ENCODE data around the gene CHGA.

CHGA gene

DNA sequence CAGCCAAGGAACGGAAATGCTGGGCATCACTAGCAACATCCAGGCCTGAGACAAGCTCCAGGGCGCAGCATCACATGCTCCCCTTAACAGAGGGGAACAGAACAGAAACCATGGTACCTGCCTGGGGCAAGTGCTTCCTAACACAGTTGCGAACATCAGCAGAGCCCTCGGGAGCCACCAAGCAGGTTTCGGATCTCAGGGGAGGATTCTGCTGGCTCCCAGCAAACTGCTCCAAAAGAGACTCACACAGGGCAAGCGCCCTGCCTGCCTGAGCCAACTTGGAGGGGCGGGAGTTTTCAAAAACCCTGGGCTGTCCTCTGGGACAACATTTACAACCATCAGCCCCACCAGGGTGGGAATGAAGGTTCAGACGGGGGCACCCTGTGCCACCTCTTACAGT, 19.6 kb downstream of the CHGA start:
- H3K4me1 ChIP-seq, result peaks cover 8% of the 10 kb centered on the region
- no peaks in the 10 kb centered on the region for H3K27me3 ChIP-seq (ENCODE audit: control insufficient read depth, insufficient read depth, low read length)
- peaks cover 5% of the 10 kb centered on the region for H3K79me2 ChIP-seq
- TF ChIP-seq, protein P1, sequence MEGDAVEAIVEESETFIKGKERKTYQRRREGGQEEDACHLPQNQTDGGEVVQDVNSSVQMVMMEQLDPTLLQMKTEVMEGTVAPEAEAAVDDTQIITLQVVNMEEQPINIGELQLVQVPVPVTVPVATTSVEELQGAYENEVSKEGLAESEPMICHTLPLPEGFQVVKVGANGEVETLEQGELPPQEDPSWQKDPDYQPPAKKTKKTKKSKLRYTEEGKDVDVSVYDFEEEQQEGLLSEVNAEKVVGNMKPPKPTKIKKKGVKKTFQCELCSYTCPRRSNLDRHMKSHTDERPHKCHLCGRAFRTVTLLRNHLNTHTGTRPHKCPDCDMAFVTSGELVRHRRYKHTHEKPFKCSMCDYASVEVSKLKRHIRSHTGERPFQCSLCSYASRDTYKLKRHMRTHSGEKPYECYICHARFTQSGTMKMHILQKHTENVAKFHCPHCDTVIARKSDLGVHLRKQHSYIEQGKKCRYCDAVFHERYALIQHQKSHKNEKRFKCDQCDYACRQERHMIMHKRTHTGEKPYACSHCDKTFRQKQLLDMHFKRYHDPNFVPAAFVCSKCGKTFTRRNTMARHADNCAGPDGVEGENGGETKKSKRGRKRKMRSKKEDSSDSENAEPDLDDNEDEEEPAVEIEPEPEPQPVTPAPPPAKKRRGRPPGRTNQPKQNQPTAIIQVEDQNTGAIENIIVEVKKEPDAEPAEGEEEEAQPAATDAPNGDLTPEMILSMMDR (IDR thresholded peaks at IDR 0.05), result no peak
- no peak overlapping the region for H3K4me3 ChIP-seq (ENCODE audit: low read depth, low read length)
- H2AFZ ChIP-seq, result no peak overlapping the region
- H3K9me3 ChIP-seq (ENCODE audit: control insufficient read depth, low read length), result no peaks in the 10 kb centered on the region
- no peak overlapping the region for H3K9ac ChIP-seq
- H3K27ac ChIP-seq, result no peak overlapping the region
- no peaks in the 10 kb centered on the region for H3K36me3 ChIP-seq (ENCODE audit: control insufficient read depth, insufficient read depth, low read length)
- no peak overlapping the region for H3K4me2 ChIP-seq (ENCODE audit: low read length)

DNA sequence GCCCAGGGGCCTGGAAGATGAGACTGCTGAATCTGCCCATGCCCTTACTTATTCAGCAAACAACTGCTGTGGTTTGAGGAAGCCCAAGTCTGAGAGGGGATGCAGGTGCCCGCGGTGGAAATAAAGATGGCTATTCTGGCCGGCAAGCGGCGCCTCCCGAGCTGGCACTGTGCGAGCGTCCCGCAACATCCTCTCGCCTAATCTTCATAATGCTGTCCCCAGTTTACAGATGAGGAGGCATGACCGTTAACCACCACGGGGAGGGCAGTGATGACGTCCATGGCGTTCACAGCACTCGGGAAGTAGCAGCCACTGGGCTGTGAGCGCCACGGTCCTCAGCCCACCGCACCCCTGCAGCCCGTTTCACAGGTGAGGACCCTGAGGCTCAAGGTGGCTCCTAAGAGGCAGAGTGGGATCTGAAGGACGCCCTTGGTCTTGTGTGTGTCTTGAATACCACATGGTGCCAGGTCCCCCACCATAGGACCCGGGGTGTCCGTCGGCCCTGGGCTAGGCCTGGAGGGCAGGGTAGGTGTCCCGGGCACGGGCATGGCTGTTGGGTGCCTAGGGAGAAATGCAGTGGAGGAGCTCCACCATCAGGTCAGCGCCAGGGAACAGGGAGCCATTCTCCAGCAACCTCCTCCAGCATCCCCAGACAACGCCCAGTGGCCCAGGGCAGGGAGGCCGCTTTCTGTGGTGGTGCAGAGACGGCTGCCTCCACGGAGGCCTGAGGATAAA, 20.2 kb downstream of the CHGA start:
- TF ChIP-seq, protein P1 (IDR thresholded peaks at IDR 0.05), result no peak
- Histone ChIP-seq H3K4me1 (peaks cover 2% of the 10 kb centered on the region), H3K4me2 (ENCODE audit: low read length) (no peak overlapping the region), H3K36me3 (ENCODE audit: control insufficient read depth, insufficient read depth, low read length) (no peaks in the 10 kb centered on the region), H3K79me2 (peaks cover 5% of the 10 kb centered on the region), H3K27me3 (ENCODE audit: control insufficient read depth, insufficient read depth, low read length) (no peaks in the 10 kb centered on the region), H3K9ac (no peak overlapping the region), H3K9me3 (ENCODE audit: control insufficient read depth, low read length) (no peaks in the 10 kb centered on the region), H3K4me3 (ENCODE audit: low read depth, low read length) (no peak overlapping the region), H3K27ac (no peak overlapping the region), H2AFZ (no peak overlapping the region)

DNA sequence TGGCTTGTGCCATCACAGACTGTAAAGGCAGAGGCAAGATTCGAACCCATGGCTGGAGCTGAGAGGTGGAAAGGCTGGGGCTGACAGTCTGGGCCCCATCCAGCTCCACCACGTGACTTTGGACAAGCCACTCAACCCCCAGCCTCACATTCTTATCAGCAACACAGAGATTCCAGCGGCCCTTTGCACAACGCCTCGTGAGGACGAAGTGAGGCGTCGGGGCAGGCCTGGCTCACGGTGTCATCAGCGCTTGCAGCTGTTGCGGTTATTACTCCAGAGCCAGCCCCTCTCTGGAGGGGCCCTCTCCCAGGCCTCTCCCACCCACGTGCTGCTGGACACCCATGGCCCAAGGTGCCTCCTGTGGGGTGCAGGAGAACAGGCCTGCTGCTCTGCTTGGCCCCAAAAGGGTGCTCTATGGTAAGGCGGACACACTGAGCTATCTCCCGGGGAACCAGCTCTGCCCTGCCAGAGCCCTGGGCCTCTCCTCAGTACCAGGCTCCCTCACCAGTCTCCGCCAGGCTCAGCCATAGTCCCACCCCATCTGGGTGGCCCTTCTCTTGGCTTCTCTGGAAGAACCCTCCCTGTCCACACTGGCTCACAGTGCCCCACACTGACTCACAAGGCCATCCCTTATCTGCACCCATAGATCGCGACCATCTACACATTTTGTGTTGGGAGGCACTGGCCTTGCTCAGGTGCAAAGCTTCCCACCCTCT, 21.1 kb downstream of the CHGA start:
- H3K9ac ChIP-seq, result no peak overlapping the region
- peaks cover 5% of the 10 kb centered on the region for H3K79me2 ChIP-seq
- H3K36me3 ChIP-seq (ENCODE audit: control insufficient read depth, insufficient read depth, low read length), result no peaks in the 10 kb centered on the region
- H3K9me3 ChIP-seq (ENCODE audit: control insufficient read depth, low read length), result no peaks in the 10 kb centered on the region
- no peak overlapping the region for H2AFZ ChIP-seq
- H3K4me3 ChIP-seq (ENCODE audit: low read depth, low read length), result no peak overlapping the region
- H3K27me3 ChIP-seq (ENCODE audit: control insufficient read depth, insufficient read depth, low read length), result no peaks in the 10 kb centered on the region
- H3K4me2 ChIP-seq (ENCODE audit: low read length), result no peak overlapping the region
- H3K4me1 ChIP-seq, result no peaks in the 10 kb centered on the region
- TF ChIP-seq, protein P1 (IDR thresholded peaks at IDR 0.05), result no peak
- H3K27ac ChIP-seq, result no peak overlapping the region

DNA sequence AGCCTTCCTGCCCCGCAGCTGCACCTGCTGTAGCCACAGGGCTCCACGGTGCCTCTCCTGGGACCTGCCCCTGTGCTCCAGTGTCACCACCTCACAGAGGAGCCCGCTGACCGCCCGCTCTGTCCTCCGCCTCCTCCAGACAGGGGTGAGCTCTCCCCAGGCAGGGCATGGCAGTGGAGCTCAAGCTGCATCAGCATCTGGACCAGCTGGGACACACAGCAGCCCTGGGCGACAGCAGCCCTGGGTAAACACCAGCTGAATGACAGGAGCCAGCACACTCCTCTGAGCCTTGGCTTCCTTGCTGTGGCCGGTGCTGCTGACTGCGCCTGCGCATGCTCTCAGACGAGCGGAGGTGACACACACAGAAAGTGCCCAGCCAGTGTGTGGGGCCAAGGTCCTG, 22.0 kb downstream of the CHGA start:
- H3K27me3 ChIP-seq (ENCODE audit: control insufficient read depth, insufficient read depth, low read length), result no peaks in the 10 kb centered on the region
- peaks cover 5% of the 10 kb centered on the region for H3K79me2 ChIP-seq
- H3K4me3 ChIP-seq (ENCODE audit: low read depth, low read length), result no peak overlapping the region
- no peak overlapping the region for H3K4me2 ChIP-seq (ENCODE audit: low read length)
- H3K4me1 ChIP-seq, result no peaks in the 10 kb centered on the region
- TF ChIP-seq, protein P1 (IDR thresholded peaks at IDR 0.05), result no peak
- H2AFZ ChIP-seq, result no peak overlapping the region
- no peaks in the 10 kb centered on the region for H3K36me3 ChIP-seq (ENCODE audit: control insufficient read depth, insufficient read depth, low read length)
- no peaks in the 10 kb centered on the region for H3K9me3 ChIP-seq (ENCODE audit: control insufficient read depth, low read length)
- H3K27ac ChIP-seq, result no peak overlapping the region
- H3K9ac ChIP-seq, result no peak overlapping the region

All from parathyroid adenoma (tissue), 2 donors.